Activated T-cell treated with anti-CD3 and anti-CD28 coated beads for 4 hours (primary cell): Measurements from ENCODE around the gene KIF26B.

ENCODE experiments used
- DNase-seq: peaks from one replicate; pipeline ENCODE4 v3.0.0-alpha.2; 2020

Gene KIF26B

DNA sequence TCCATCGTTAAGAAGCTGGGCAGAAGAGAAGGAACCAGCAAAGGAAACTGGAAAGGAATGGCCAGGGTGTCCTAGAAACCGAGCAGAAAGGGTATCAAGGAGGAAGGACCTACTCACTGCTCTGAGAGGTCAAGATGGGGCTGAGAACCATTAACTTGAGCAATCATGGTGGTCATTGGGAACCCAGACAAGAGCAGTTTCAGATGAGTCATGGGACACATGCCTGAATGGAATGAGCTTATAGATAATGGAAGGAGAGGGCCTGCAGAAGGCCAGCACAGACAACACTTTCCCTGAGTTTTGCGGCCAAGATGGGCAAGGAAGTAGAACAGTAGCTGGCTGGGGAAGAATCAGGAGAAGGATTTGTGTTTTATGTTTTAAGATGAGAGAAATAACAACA, 383.2 kb downstream of the KIF26B start:
- no peak for DNase-seq

DNA sequence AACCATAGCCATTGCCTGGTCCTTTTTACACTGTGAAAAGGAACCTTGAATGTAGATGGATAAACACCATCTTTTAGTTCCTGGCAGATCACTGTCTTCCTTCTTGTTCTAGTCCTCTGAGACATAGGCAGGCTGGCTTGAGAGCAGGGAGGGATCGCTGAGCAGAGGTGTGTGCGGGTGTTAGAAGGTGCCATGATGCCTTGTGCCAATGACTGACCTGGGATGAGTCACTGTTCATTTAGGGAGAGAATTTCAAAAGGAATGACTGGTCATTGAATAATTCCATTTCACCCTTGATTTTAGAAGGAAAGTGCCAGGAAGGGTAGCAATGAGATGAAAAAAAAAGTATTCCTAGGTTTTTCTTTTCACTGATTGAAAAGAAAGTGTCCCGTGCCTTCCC, 383.9 kb downstream of the KIF26B start:
- DNase-seq = no peak

DNA sequence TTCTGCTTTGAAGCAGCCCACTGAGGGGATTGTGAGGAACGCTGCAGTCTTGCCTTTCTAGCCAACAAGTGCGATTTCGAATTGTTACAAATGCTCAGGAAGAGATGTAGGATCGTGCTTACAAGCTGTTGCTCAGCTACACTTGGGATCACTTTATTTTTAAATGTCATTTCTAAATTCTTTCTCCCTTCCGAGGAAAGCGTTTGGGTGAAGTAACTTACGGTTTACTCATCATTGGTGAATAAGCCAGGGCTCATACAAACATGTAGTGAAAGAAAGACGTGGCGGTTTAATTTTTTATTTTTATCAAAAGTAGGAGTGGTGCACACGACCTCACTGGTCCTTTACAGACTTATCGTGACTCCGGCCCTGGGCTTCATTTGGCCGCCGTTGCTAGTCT, 386.6 kb downstream of the KIF26B start:
- no peak for DNase-seq

DNA sequence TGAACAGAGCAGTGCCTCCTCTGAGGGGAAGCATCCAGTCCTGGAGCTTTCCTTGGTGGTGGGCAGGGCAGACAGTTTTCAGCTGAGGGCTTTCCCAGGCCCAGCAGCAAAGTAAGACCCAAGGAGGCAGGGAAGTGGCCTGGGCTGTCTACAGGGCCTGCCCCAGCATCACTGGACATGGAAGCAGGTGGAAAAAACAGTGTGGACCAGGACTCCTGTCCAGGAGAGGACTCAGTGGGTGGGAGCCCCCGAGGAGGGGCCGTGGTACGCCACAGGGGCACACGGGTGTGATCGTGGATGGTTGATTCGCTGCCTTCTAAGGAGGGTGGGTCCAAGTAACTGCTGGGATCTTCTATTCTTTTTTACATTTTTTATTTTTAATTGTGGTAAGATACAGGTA, 387.6 kb downstream of the KIF26B start:
- DNase-seq = no peak

DNA sequence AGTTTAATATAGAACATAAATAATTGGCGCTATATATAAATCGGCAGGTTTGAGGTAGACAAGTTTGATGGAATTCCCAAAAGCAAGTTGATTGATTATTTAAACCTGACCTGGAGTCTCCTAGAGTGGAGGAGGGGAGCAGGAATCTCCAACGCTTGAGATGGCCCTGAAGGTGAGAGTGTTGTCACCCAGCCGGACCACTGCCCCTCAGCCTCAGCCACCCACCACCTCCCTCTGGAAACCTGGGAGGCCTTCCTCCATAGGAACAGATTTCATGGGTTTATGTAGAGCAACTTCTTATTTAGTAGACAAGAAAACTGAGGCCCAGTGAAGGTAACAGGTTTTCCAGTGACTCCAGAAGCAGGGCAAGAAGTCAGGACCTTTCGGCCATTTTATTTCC, 389.5 kb downstream of the KIF26B start:
- DNase-seq = no peak

DNA sequence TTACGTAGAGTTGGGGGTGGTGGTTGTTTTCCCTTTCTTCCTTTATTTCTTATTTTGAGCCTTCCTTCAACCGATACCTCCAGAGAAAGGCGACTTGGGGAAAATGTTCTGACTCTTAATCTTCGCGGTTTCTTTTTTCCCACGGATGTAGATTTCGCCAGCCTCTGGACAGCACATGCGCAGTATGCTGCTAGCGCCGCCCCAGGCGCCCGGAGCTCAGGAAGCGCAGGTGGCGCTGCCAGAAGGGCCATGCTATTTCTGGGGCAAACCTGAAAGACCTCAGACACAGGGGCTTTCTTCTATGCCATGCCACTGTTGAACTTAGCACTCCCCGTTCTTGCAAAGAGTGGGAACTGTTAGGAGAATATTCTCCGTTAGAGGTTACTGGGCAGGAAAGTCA, 392.1 kb downstream of the KIF26B start:
- DNase-seq = no peak

DNA sequence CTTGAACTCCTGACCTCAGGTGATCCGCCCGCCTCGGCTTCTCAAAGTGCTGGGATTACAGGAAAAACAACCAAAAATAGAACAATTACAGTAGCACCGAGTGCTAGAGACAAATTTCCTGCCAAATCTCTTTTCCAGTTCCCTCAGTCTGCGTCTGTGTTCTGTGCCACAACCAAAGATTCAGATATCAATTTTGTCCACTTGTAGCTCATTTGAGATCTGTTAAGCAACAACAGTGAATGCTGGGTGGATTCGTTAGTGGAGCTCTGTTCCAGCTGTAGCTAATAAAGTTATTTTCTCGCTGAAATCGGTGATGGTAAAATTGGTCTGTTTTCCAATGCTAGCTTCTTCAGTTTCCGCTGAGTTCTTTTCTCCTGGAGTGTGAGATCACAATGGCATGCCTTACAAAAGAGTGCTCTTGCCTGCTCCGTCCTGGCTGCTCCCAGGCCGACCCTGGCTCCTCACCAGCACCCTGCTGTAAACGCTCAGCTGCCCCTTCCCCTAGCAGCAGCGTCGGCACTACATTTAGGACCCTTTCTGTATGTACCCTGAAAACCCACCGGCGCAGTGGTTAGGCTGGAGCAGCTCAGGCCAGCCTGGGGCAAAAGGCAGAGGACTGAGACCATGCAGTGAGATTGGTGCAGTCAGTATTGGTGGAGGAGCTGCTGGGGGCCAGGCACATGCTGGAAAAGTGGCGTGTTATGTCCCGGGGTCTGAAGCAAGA, 395.4 kb downstream of the KIF26B start:
- DNase-seq = no peak

DNA sequence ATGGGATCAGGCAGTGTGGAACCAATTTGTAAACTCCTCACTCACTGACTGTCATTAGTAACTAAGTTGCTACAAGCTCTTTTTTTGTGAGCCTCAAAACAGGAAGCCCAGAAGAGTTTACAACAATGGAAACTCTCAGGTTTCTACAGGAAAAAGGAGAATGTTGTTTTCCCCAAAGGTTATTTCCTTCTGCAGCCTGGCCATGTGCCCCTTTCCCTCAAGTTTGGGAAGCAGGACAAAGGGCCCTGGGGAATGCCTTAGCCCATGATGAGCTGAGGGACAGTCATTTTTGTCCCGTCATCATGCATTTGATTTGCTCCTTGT, 395.9 kb downstream of the KIF26B start:
- no peak for DNase-seq

DNA sequence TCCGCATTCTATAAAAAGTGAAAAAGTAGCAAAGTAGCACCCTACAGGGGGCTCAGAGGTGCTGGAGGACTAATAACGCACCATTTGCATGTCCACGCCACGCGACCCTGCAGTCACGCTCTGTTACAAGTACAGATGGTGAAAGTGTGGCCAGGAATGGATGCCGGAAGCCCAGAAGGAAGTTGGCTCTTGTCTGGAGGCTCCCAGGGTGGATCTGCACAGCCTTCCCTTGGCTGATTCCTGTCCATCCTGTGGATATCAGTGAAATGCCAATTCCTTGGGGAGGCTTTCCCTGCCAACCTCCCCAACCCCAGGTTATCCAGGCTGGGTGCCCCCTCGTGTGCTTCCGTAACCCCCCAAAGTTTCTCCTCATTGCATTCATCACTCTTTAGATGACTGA, 396.8 kb downstream of the KIF26B start:
- no peak for DNase-seq

DNA sequence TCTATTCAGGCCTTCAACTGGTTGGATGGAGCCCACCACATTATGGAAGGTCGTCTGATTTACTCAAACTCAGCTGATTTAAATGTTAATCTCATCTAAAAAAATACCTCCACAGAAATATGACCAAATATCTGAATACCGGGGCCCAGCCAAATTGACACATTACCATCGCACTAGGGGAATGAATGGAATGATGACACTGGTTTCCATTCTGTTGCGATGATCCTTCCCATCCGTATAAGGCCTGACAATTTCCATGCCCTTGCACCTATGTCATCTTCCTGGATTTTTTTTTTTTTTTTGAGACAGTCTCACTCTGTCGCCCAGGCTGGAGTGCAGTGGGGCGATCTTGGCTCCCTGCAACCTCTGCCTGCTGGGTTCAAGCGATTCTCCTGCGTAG, 397.5 kb downstream of the KIF26B start:
- DNase-seq = no peak

DNA sequence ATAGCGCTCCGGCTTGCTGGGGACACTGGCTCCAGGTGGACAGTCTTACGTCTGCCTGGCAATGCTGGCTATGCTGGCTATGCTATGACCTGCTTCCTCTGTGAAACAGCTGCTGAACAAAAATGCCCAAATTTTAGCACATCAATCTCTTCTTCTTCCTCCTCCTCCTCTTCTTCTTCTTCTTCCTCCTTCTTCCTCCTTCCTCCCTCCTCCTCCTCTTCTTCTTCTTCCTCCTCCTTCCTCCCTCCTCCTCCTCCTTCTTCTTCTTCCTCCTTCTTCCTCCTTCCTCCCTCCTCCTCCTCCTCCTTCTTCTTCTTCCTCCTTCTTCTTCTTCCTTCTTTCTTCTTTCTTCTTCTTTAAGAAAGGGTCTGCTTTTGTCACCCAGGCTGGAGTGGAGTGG, 401.3 kb downstream of the KIF26B start:
- no peak for DNase-seq

DNA sequence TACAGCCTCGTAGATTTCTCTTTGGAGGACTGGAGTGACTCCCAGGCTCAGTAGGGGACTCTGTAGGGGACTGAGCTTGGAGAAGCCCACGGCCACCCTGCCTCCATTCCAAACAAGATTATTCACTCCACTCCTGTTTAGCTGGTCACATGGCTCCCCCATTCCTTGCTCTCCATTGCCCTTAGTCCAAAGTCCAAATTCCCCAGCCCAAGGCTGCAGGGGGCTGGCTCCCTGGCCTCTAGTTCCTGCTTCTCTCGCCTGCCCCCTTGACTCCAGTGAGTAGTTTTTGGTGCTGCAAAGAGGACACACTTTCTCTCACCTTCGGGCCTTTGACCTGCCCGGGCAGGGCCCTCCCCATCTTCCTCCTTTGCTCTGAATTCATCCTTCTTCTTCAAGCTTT, 403.3 kb downstream of the KIF26B start:
- DNase-seq = no peak

DNA sequence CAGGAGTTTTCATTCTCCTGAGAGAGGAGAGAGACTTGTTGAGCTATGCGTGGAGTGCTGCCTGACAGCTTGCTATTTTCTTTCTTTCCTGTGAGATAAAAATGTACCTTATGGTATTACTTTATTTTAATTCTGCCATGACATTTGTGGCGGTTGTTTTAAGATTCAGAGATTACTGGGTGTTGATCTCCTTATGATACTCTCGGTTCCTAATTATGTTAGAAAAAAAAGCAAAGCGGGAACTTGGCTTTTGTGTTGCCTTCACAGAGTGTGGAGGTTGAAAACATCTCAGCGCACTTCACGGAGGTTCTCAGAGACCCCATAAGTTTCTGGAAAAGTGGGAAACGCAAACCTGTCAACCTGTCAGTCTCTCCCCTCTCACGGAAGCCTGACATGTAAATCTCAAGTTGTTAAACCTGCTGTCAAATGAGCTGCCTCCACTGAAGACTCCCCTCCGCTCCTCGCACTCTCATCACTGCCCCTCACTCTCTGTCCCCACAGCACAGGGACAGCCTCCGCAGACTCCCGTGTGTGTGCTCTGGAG, 405.6 kb downstream of the KIF26B start:
- DNase-seq = no peak

DNA sequence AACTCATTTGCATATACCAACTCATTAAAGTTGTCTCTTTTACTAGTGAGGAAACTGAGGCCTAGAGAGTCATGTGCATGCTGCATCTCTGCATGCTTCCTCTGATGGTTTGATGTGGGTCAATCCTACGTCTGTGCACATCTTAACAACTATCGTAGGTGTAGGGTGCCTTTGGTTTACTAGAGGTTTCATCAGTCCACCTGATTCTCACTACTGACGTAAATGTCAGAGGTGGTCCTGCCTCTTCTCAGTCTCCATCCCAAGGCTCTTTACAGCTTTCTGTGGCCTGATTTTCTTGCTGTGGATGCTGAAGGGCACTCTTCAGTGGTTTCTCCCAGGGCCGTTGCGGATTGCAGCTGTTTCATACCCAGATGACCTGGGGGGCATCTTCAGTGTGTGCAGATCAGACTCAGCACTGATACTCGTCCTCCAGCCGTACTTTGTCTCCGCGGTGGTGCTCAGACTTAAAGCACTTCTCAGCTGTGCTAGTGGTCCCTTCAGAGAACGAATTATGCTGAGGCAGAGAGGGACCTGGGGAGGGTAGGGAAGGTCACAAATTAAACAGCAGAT, 407.0 kb downstream of the KIF26B start:
- DNase-seq = no peak

DNA sequence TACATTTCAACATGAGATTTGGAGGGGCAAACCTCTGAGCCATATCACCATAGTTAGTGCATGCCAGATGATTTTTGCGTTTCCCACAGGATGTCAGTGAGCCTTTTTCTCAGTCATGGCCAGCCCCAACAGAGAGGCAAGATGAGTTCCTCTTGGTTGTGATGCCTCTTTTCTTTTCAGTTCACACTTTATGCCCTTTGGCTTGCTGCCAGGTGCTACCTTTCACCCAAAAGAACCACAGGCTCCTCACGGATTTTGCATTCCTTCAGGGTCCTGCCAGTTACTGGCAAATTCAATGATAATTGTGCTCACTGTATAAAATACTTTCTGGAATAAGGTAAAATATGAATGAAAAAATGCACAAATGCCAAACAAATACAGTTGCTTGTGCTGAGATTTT, 411.3 kb downstream of the KIF26B start:
- no peak for DNase-seq

DNA sequence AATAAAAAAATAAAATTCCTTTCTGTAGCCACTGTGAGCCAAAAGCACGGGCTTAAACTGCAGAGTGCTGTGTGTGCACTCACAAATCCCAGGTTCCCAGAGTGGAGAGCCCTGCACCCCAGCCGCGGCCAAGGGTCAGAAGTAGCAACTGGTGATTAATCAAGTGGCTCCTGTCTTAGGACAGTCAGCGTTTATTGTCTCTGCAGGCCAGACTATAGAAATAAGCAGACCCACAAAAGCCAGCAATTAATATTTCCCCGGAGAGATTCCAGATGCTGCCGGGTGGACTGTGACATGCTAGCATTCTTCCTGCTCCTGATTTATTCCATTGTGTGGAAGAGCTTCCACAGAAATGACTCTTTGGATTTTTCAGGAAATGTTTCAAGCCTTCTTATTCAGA, 412.2 kb downstream of the KIF26B start:
- no peak for DNase-seq

DNA sequence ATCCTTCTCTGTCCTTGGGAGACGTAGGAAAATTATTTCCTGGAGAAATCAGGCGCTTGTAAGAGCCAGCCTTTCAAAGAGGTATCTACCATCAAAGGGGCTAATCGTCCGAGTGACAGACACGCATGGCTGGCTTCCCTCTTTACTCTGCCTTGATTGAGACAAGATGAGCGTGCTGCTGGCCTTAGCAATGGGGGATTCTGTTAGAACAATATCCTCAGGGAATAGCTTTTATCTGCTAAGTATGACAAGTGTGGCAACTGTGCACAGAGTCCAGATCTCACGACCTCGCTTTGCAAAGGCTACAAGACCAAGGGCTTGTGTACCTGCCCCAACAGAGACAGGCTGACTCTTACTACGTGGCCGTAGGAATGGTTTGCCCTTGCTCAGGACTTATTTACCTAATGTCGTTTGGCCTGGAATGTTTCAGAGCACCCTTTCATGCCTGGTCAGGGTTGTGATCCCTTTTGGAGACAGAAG, 417.1 kb downstream of the KIF26B start:
- no peak for DNase-seq

DNA sequence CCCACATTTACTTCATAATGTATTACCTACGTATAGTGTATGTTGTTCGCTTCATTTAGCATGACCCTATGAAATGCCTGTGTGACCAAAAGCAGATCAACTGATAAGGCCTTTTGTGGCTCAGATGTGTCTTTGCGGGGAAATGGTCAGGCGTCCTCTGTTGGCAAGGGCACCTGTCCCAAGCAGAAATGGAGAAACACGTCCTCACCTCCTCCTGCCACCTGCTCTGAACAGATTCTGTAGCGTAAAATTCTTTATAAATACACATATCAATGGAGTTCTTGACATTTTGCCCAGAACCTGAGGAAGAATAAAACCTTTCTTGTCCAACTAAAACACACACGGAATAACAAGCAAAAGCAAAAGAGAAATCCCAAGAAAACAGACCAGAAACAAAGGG, 417.9 kb downstream of the KIF26B start:
- DNase-seq = no peak

DNA sequence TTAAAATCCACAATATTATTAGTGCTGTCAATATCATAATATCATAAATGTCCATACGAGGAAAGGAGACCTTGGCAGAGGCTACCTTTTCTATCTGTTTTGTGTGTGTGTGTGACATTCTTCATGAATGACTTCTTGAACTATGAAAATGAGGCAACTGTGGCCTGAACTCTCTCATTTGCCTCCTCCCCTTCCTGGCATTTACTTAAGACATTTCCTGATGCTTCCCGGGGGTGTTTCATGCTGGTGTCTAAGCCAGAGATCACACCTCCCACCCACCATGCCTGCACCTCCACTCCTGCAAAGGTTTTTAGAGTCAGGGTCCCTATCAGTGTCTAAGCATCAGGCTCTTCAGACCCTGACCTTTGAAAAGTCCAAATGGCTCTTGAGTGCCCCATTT, 420.9 kb downstream of the KIF26B start:
- DNase-seq = no peak

DNA sequence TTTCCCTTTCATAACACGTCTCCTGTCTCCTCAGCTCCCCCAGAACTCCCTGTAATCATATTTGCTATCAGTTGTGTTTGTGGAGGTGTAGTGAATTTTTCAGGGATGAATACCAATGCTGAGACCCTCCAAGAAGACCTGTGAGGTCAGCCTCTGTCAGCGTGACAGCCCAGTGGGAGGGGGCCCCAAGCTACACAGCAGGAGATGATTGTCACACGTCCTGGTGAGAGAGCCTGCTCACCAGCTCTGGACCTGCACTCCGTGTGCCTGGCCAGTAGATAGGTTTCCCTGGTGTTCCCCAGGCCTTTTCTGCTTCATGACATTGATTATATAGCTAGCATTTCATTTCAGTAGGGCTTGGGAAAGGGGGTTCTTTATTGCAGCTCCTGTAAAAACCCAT, 421.5 kb downstream of the KIF26B start:
- DNase-seq = no peak

DNA sequence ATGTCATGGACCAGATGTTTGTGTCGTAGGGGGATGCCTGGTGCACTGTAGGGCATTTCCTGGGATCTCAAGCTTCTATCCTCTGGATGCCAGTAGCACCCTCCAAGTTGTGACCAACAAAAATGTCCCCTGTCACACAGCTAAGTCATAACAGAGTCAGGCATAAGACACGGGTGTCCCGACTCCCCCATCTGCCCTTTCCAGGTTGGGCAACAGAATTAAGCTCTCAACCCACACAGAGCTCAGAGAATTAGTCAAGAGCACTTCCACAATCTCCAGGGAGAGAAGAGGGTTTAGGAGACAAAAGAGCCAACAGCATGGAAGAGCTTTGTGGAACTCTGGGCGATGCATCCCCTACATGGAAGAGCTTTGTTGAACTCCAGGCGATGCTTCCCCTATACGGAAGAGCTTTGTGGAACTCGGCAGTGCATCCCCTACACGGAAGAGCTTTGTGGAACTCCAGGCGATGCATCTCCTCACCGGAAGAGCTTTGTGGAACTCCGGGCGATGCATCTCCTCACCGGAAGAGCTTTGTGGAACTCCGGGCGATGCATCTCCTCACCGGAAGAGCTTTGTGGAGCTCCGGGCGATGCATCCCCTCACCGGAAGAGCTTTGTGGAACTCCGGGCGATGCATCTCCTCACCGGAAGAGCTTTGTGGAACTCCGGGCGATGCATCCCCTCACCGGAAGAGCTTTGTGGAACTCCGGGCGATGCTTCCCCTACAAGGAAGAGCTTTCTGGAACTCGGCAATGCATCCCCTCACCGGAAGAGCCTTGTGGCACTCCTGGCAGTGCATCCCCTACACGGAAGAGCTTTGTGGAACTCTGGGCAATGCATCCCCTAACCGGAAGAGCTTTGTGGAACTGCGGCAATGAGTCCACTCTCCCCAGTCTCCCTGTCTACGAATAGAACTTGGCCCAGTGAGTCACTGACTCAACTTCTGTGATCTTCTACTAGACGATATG, 422.7 kb downstream of the KIF26B start:
- DNase-seq = no peak

DNA sequence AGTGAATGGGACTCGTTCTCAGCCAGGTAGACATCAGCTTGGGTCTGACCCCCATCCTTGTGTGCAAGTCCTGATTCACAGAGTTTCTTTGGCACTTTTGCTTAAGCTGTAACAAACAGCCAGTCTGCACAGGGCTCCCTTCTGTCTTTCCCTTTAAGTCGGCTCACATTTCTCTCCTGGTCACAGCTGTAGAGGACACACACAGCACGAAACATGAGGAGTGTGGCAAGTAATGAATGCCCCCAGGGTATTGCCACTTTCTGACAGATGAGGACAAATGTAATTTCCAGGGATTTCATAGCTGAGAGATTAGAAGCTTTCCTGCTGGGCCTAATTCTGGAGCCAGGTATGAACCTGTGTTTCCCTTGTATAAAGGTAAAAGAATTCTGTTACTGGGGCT, 423.5 kb downstream of the KIF26B start:
- DNase-seq = no peak

DNA sequence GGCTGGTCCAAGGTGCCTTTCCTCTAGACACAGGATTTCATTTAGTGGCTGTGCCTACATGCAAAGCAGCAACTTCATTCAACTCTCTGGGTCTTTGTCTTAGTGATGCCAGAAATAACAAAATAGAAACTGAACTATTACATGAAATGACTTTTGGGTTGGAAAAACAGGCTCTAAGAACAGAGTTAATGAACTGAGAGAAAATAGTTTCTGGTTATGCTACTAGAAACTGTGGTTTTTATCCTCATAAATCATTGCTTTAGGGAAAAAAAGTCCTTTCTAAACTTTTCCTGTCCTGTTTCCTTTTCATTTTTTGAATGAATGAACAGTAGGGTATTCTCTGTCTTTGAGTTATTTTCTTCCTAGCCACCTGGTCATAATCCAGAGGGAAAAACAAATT, 424.0 kb downstream of the KIF26B start:
- DNase-seq = no peak

DNA sequence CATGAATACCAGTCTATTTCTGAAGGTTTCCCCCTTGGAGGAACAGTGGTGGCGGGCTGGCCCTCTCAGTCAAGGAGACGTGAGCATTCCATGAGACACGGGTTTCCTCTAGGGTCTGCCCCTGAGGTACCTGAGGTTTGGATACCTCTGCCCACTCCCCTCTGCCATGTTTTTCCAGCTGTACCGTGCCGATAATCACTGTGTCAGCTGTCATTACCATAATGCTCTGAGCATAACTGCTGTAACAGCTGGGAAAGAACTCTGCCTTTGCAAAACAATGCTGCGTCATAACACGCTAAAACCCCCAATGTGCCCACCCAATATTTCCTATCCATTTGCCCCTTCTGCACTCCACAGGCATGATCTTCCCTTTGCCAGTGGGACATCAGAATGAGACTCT, 425.1 kb downstream of the KIF26B start:
- no peak for DNase-seq
